GM18507 (cell line): ENCODE measurements around the gene PHF21B.
"Not testable (repeated sequence)": the region's sequence is repeated elsewhere in the genome, so short reads cannot be mapped to it uniquely, and the experiment has no call there.

ENCODE experiments used
- DNase-seq: peaks from one replicate; pipeline ENCODE4 v3.0.0; 2011; ENCODE audit warnings: low read depth; ENCODE audit not compliant: insufficient read length; ENCODE audit errors: extremely low spot score
- FAIRE-seq: peaks from 2 replicates; lab custom pipeline; 2011; peaks lifted over from hg19 to GRCh38; lab: Jason Lieb, UNC

The PHF21B gene

GRCh38 chr22:44968736-44969135 lies 41.1 kb downstream of the PHF21B start:
- DNase-seq (no peak), FAIRE-seq (no peak)

GRCh38 chr22:44965171-44965570 lies 44.6 kb downstream of the PHF21B start:
- FAIRE-seq (no peak), DNase-seq (no peak)

GRCh38 chr22:44964722-44965078 lies 45.1 kb downstream of the PHF21B start:
- no peak for FAIRE-seq
- DNase-seq, result no peak

GRCh38 chr22:44963832-44964721 lies 45.7 kb downstream of the PHF21B start:
- DNase-seq (no peak), FAIRE-seq (no peak)

- DNase-seq (no peak), FAIRE-seq (no peak)
These were observed 46.9 kb downstream of the PHF21B start for GRCh38 chr22:44962741-44963454.

- not testable (repeated sequence) for FAIRE-seq, DNase-seq
These were observed 48.1 kb downstream of the PHF21B start for GRCh38 chr22:44961682-44962081.

GRCh38 chr22:44956840-44957767 lies 52.7 kb downstream of the PHF21B start:
- no peak for FAIRE-seq
- no peak for DNase-seq

GRCh38 chr22:44955102-44955501 lies 54.7 kb downstream of the PHF21B start:
- DNase-seq (no peak), FAIRE-seq (peak; percentile 33)

- no peak for FAIRE-seq
These were observed 55.7 kb downstream of the PHF21B start for GRCh38 chr22:44954149-44954548.

GRCh38 chr22:44952863-44953746 lies 56.7 kb downstream of the PHF21B start:
- DNase-seq, result no peak
- no peak for FAIRE-seq

More at GRCh38 chr22:44954149-44954548, 55.7 kb downstream of the PHF21B start:
- no peak for DNase-seq

GRCh38 chr22:44951510-44951816 lies 58.3 kb downstream of the PHF21B start:
- FAIRE-seq, result no peak
- no peak for DNase-seq

GRCh38 chr22:44950806-44951509 lies 58.8 kb downstream of the PHF21B start:
- FAIRE-seq, result no peak
- DNase-seq, result no peak

GRCh38 chr22:44947846-44948245 lies 62.0 kb downstream of the PHF21B start:
- no peak for DNase-seq
- FAIRE-seq, result no peak

GRCh38 chr22:44947049-44947448 lies 62.8 kb downstream of the PHF21B start:
- DNase-seq, result no peak
- FAIRE-seq, result no peak

- no peak for FAIRE-seq
- DNase-seq, result no peak
These were observed 64.8 kb downstream of the PHF21B start for GRCh38 chr22:44944883-44945601.

GRCh38 chr22:44943701-44944324 lies 66.0 kb downstream of the PHF21B start:
- FAIRE-seq (no peak), DNase-seq (no peak)

GRCh38 chr22:44942979-44943700 lies 66.7 kb downstream of the PHF21B start:
- no peak for FAIRE-seq
- no peak for DNase-seq
